SU-DHL-6 (cell line): ENCODE measurements around the gene ANKHD1.

Experiments
- H2AFZ ChIP-seq: fragments of 200-600 bp; sonication (generic); 2 replicates; pipeline ENCODE4 v1.6.1; 2014; ENCODE audit warnings: low read depth, mild to moderate bottlenecking, moderate library complexity, mixed read lengths, antibody characterized with exemption, low read length; ENCODE audit not compliant: severe bottlenecking
- H3F3A ChIP-seq: fragments of 200-600 bp; shearing (Covaris generic); 2 replicates; pipeline ENCODE4 v1.6.0; 2016; ENCODE audit warnings: antibody characterized with exemption, mild to moderate bottlenecking; ENCODE audit not compliant: insufficient read depth
- H3K27ac ChIP-seq: fragments of 200-600 bp; sonication (generic); 2 replicates; pipeline ENCODE4 v1.5.1; 2016; ENCODE audit warnings: low read depth, mild to moderate bottlenecking, low read length, moderate library complexity, mixed read lengths
- H3K27me3 ChIP-seq: fragments of 200-600 bp; sonication (generic), shearing (Covaris generic); 2 replicates; pipeline ENCODE4 v1.6.0; 2014; ENCODE audit warnings: mild to moderate bottlenecking, low read length
- H3K36me3 ChIP-seq: fragments of 200-600 bp; sonication (generic); 2 replicates; pipeline ENCODE4 v1.6.1; 2014; ENCODE audit warnings: mild to moderate bottlenecking, low read length, mixed read lengths
- H3K4me2 ChIP-seq: fragments of 300-600, 200-600 bp; shearing (Covaris generic), sonication (generic); 2 replicates; pipeline ENCODE4 v1.6.0; 2014; ENCODE audit warnings: low read length, low read depth, mild to moderate bottlenecking; ENCODE audit not compliant: poor library complexity, severe bottlenecking
- H3K4me3 ChIP-seq: fragments of 200-600 bp; sonication (generic); 2 replicates; pipeline ENCODE4 v1.5.1; 2014; ENCODE audit warnings: antibody characterized with exemption, low read length, mild to moderate bottlenecking, mixed read lengths; ENCODE audit not compliant: insufficient read depth, poor library complexity, severe bottlenecking
- H3K79me2 ChIP-seq: fragments of 200-600 bp; sonication (generic); 2 replicates; pipeline ENCODE4 v1.6.1; 2014; ENCODE audit warnings: mild to moderate bottlenecking, low read length, moderate library complexity; ENCODE audit not compliant: insufficient read depth
- H3K9ac ChIP-seq: fragments of 200-600 bp; sonication (generic); 2 replicates; pipeline ENCODE4 v1.7.0; 2014; ENCODE audit warnings: mild to moderate bottlenecking, low read length
- H3K9me2 ChIP-seq: fragments of 200-600 bp; sonication (generic); replicated peaks from 2 replicates; pipeline ENCODE4 v1.6.1; 2014; ENCODE audit warnings: low read length; ENCODE audit not compliant: insufficient read depth
- H3K9me3 ChIP-seq: fragments of 200-600 bp; sonication (generic); 2 replicates; pipeline ENCODE4 v1.6.1; 2014; ENCODE audit warnings: low read length, mixed read lengths; ENCODE audit not compliant: insufficient read depth
- H4K20me1 ChIP-seq: fragments of 200-600 bp; sonication (generic); 2 replicates; pipeline ENCODE4 v1.6.1; 2014; ENCODE audit warnings: low read depth, mild to moderate bottlenecking, antibody characterized with exemption, low read length, moderate library complexity, mixed read lengths
- CTCF ChIP-seq: fragments of 200-600 bp; sonication (generic); IDR thresholded peaks from one replicate; pipeline ENCODE4 v1.5.1; 2017; ENCODE audit warnings: antibody characterized with exemption, mild to moderate bottlenecking, low read length, moderate library complexity; ENCODE audit not compliant: insufficient read depth, poor library complexity, severe bottlenecking
- EZH2phosphoT487 ChIP-seq: fragments of 200-600 bp; sonication (generic), shearing (Covaris generic); conservative IDR thresholded peaks from 2 replicates; pipeline ENCODE4 v1.6.1; 2018; ENCODE audit warnings: mild to moderate bottlenecking, antibody characterized with exemption, low read length, moderate library complexity, mixed read lengths

ANKHD1 gene

GRCh38 chr5:140365282-140365681 lies 36.4 kb upstream of the ANKHD1 start:
- Histone ChIP-seq H2AFZ (no peak overlapping the region), H3K79me2 (no peaks in the 10 kb centered on the region), H3K36me3 (no peaks in the 10 kb centered on the region), H3K4me3 (no peak overlapping the region), H3K9me3 (no peaks in the 10 kb centered on the region), H3K9ac (no peak overlapping the region), H3K9me2 (no peaks in the 10 kb centered on the region), H3K27ac (no peak overlapping the region), H3K4me2 (no peak overlapping the region), H3K27me3 (no peaks in the 10 kb centered on the region), H4K20me1 (no peaks in the 10 kb centered on the region), H3F3A (no peaks in the 10 kb centered on the region)
- TF ChIP-seq EZH2phosphoT487 (no peak), CTCF (no peak)

- no peak for TF ChIP-seq CTCF
- TF ChIP-seq EZH2phosphoT487, result no peak
- H3K9me2 ChIP-seq, result no peaks in the 10 kb centered on the region
- H4K20me1 ChIP-seq, result no peaks in the 10 kb centered on the region
- H3K4me2 ChIP-seq, result no peak overlapping the region
- H3F3A ChIP-seq, result no peaks in the 10 kb centered on the region
- H3K9me3 ChIP-seq, result no peaks in the 10 kb centered on the region
- no peak overlapping the region for H2AFZ ChIP-seq
- H3K27ac ChIP-seq, result no peak overlapping the region
- no peaks in the 10 kb centered on the region for H3K36me3 ChIP-seq
- no peaks in the 10 kb centered on the region for H3K79me2 ChIP-seq
- no peak overlapping the region for H3K4me3 ChIP-seq
- no peaks in the 10 kb centered on the region for H3K27me3 ChIP-seq
- no peak overlapping the region for H3K9ac ChIP-seq
Observed at GRCh38 chr5:140365941-140366340, 35.7 kb upstream of the ANKHD1 start.

- Histone ChIP-seq H4K20me1 (no peaks in the 10 kb centered on the region), H3K4me3 (no peak overlapping the region), H2AFZ (no peak overlapping the region), H3K27me3 (no peaks in the 10 kb centered on the region), H3K9ac (no peak overlapping the region), H3K27ac (no peak overlapping the region), H3F3A (no peaks in the 10 kb centered on the region), H3K4me2 (no peak overlapping the region), H3K9me3 (no peaks in the 10 kb centered on the region), H3K79me2 (no peaks in the 10 kb centered on the region), H3K36me3 (no peaks in the 10 kb centered on the region), H3K9me2 (no peaks in the 10 kb centered on the region)
- TF ChIP-seq EZH2phosphoT487, result no peak
- TF ChIP-seq CTCF, result no peak
Observed at GRCh38 chr5:140366589-140367255, 34.9 kb upstream of the ANKHD1 start.
